Stimulated activated CD8-positive, alpha-beta memory T cell treated with anti-CD3 and anti-CD28 coated beads, Interleukin-15, amount 100 ng/mL, for 48 hours (primary cell): ENCODE measurements around the gene LRRTM4.
"Not testable (repeated sequence)": the region's sequence is repeated elsewhere in the genome, so short reads cannot be mapped to it uniquely, and the experiment has no call there.

Source experiments
- DNase-seq, 2 donors: peaks; one replicate each; pipeline ENCODE4 v3.0.0-alpha.2; 2020; ENCODE audit warnings: low read depth in 2 of 2

LRRTM4 gene

DNA sequence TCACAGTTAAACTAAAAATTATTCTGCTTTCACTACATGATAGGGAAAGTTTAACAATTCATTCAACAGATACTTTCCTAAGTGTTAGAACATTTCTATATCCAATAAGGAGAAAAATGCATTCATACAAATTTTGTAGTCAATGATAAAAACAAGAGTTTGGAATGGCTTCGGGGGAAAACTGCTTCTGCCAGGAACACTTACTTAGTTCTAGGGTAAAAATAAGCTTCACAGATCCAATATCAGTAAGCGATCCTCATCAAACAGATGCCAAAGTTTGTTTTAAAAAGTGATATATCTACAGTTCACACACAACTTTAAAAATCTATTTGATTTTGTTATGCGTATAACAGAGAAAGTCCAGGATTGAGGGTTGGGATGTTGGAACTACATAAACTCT is 199.7 kb downstream of the LRRTM4 start:
- DNase-seq = no peak

DNA sequence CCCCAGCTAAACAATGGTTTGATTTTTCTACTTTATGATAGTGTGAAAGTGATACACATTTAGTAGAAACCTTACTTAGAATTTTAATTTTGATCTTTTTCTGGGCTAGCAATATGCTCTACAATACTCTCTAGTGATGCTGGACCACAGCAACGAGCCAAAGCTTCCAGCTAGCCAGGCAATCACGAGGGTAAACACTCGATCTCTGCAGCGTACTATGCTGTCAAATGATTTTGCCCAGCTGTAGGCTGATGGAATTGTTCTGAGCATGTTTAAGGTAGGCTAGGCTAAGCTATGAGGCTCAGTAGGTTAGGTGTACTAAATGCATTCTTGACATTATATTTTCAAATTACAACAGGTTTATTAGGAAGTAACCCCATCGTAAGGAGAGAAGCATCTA is 207.5 kb downstream of the LRRTM4 start:
- no peak for DNase-seq

DNA sequence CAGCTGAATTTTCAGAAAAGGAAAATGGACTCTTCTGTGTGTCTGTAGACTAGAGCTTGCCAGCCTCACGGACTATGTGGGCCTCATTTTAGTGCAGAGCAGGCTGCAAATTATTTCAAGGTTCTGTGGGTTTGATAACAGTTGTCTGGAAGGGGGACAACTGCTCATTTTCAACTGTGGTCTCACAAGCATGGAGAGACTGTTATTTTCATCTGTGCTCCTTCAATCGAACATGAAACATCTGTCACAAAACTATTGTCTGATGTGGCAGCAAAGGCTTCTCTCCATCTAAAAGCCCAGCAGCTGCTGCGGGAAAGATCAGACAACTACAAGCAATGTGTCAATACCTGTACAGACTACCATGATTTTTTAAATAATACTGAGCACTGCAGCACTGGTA is 211.8 kb downstream of the LRRTM4 start:
- DNase-seq = no peak

DNA sequence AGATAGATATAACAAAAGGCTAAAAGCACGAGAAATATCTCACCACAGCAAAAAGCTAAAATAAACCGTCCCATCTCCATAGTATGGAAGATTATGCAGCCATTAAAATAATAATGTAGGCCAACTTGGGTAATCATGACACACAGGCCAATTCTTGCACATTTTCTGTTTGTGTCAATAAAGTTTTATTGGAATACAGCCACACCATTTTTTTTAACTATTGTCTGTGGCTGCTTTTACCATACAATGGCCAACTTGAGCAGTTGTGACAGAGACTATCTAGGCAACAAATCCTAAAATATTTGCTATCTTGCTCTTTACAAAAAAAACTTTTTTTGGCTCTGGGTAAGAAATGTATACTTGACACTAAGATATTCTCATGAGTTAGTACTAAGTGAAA is 212.5 kb downstream of the LRRTM4 start:
- DNase-seq = no peak

DNA sequence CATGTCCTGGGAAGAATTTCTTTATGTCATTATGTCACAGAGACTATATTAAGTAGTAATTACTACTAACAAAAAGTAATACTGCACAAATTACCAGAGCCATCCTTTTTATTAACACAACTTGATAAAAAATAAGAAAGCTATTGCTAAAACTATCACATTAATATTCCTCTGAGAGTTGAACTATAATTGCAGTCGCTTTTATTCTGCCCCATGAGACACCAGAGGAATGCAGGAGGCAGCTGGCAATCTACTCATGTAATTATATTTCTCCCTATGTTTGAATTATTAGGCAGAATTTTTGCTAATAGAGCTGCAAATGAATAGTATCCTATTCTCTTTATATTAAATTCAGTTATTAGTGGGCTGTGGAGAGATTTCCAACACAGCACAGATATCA is 220.7 kb downstream of the LRRTM4 start:
- DNase-seq = no peak

DNA sequence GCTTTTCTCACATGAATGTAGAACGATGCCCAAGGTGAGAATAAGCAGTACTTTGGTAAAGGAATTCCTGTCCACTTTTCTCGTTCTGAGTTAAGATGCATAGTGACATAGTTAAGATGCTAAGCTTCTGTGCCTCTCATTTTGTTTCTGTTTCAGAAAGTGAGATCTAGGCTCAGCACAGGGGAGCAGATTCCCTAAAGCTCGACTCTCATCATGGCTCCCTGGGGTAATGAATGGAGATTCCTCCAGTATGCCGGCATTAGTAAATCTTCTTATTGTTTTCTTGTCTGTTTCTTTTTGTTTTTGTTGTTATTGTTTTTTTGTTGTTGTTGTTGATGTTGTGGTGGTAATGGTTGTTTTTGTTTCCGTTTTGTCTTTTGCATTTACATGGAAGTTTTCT is 225.4 kb downstream of the LRRTM4 start:
- no peak for DNase-seq

DNA sequence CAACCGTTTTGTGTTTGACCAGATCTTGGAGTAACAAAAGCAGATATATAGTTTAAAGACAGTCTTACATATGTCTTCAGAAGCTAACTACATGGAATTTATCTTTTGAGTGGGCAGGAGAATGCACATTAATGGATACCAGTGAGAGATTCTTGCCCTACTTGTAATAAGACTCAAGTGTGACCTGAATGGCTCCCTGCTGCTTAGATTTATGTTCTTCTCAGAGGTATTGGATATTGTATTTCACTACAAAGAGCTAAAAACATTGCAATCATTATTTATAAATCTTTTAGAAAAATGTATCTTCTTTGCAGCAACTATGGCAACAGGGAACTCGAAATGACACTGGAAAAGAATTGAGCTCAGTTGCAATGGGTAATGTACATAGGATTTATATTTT is 227.7 kb downstream of the LRRTM4 start:
- DNase-seq = no peak

DNA sequence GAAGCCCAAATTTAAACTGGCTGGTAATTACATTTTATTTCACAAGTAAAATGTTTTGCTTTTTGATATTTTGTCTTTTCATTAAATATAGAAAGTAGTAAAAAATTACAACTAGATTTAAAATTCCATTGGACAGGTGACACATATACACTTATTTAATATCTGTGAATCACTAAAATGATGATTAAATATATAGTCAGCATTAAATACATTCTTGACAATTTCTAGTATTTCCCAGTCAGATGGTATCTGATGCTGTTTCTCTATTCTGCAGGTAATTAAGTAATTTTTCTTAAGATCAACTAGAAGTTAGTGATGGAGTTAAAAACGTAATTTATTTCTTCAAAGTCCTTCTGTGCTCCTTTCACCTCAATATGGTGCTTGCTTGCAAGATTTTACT is 237.8 kb downstream of the LRRTM4 start:
- no peak for DNase-seq

DNA sequence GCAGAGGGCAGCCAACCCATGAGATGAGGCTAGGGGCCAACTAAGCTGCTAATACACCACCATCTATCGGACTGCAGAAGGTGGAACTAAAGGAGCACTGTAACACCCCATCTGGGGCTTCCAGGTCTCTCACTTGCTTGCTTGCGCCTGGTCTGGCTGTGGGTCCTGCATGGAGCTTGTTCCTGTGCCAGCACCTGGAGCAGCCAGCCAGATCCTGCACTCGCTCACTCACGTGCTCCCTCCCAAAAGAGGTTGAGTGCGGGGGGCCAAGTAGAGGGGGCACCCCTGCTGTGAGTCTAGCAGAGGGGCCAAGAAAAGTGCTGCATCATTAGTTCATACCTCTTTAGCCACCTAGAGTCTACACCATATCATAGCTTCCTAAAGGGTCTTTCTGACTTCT is 250.9 kb downstream of the LRRTM4 start:
- no peak for DNase-seq

DNA sequence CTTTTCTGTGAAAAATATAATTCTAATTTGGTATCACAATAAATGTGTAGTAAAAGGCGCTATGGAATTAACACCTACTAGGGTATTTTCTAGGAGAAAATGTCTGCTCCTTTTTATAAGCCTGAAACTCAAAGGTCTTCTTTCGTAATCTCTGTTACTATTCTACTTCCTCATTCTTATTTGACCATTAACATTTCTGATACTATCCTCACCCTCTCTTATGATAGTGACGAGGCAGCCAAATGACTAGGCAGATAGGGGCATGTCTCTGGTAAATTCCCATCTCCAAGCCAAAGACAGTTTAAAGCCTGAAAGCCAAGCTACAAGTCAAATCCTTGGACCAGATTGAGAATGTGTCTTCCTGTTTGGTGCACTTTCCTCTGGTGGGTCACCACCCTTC is 251.7 kb downstream of the LRRTM4 start:
- no peak for DNase-seq

DNA sequence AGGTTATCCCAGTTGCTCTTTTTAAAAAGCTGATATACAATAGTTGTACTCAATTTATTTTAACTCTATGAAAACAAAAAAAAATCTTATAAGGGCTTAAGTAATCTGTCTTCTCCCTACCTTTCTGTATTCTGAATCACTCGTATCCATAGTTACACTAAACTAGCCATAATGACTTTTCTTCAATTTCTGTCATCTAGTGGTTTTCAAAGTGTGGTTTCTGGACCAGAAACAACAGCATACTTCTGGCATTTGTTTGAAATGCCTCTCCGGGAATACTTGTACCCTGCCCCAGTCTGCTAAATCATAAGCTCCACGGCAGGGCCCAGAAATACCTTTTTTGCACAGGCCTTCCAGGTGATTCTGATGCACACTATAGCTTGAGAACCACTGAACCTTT is 253.6 kb downstream of the LRRTM4 start:
- DNase-seq = no peak

DNA sequence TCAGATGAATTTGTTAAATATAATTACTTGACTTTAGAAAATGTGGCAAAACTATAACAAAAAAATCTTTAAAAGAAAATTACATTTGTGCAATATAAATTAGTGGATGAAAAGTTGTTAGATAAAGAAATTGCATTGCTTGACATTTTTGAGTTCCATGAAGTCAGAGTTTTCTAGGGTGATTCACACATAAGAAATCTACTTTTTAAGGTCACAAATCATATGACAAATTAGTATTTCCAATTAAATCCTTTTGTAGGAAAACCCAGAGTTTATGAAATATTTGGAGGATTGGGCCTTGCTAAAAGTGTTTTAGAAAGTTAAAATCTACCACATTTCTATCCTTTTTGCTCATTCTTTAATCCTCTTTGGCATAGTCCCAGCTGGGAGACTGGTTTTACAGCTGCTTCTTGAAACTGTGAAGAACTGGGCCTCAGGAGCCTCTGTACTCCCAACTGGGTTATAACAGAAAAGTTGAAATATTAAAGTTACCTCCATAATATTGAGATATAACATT is 289.2 kb downstream of the LRRTM4 start:
- no peak for DNase-seq

DNA sequence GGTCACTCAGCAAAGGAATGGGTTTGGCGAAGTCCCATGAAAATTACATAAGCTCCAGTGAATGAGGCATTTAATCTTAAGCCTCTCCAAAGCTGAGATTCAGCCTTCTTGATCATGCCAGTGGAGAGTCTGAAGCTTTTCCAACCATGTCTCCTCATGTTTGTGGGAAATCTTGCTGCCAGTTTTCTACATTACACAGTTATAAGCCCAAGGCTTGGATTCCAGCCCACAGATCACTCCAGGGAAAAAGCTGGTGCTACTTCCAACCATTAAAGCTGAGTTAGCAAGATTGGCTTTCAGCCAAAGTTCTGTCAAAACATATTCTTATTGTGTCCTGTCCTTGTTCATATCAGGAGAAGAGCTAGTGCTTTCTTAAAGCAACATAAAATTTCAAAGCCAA is 293.8 kb downstream of the LRRTM4 start:
- no peak for DNase-seq

DNA sequence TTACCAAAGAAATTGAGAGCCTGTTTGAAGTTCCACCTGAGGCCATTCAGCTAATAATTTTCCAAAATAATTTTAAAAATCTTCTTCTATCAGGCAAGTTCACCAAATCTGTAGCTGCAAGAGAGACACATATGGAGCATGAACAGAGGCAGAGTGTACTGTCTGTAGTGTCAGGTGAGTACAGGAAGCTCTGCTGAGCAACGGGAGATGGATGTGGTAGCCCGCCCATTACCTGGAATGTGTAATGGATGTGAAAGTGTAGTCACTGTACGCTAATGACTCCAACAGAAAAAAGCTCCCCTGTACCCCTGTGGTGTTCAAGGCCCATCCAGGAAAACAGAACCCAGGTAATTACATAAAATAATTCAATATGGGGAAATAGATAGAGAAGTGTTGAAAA is 311.5 kb downstream of the LRRTM4 start:
- no peak for DNase-seq

DNA sequence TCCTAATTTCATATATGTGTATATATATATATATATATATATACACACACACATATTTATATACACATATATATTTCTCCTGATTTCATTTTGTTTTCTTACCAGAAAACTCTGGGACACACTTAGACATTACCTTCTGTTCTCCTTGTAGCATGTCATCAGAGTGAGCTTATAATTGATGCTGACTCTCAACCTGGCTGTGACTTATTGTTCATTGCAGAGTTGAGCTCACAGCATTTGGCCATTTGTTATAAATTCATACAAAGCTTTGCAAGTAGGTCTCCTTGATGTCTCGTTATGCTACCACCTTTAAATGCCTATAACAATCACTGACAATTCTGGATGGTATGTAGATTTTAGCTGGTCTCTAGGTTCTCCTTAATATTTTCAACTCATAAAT is 314.8 kb downstream of the LRRTM4 start:
- DNase-seq = no peak

DNA sequence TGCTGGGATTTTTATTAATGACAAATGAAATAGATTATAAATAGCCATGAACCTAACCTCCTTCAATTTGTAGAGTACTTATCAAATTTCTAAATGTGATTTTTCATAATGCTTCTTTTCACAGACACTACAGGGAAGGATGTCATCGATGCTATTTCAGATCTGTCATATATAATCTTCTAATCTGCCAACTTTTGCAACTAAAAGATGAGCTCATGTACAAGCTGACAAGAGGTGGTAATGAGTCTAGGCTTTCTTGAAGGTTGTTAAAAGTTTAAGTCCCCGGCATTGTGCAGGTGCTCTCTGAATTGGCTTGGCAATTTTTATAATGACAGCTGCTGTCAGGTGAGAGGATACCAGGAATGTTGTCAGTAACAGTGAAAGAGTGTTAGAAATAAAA is 320.4 kb downstream of the LRRTM4 start:
- DNase-seq = no peak

DNA sequence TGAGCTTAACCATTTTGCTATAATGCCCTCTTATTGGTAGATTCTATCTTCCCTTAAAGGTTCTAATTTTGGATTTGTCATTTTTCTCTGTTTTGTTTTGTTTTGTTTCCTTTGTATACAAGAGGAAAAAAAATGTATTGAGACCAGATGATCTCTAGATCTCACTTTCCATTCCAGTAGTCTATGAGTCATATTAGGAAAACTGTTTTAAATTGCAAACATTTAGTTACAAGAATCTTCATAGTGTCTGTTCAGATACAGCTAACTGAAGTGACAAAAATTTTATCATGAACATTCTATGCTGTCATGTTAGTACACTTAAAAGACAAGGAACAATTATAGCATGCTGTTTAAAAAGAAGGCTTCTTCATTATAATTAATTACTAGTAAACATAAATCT is 322.8 kb downstream of the LRRTM4 start:
- no peak for DNase-seq

DNA sequence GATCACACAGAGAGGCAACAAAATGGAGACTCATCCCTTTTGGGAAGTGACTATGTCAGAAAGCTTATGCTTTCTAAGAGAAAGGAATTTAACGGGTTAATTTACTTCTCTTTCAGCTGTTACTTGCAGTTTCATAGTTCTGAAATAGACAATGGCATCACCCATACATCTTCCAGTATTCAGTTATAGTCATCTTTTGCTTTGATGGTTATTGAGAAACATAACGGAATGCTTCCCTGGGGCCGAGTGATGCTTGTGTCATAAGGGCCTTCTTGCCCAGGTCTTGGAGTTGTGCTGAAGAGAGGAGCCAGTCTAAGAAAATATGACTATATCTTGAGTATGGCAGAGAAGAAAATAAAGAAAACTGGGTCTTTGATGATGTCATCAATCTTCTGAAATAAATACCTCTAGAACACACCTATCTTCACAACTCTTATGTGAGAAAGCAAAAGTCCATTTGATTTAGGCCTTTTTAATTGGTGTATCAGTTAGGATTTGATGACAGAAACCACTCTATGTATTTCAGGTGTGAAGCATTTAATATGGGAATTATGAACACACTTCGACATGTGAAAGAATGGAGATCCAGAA is 328.2 kb downstream of the LRRTM4 start:
- DNase-seq = no peak

DNA sequence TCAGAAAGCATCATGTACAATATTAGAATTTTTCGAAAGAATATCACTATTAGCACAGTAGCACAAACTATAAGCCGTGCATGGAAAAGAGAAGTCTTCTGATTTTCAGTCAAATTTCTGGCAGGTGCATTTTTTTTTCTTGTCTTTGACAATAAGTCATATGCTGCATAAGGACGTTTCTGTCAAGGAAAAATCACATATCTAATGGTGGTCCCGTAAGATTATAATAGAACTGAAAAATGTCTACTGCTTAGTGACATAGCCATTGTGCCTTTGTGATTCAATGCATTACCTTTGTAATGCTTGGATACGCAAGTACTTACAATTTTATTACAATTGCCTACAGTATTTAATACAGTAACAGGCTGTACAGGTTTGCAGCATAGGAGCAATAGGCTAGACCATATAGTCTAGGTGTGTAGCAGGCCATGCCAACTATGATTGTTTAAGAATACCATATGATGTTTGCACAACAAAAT is 329.3 kb downstream of the LRRTM4 start:
- no peak for DNase-seq

DNA sequence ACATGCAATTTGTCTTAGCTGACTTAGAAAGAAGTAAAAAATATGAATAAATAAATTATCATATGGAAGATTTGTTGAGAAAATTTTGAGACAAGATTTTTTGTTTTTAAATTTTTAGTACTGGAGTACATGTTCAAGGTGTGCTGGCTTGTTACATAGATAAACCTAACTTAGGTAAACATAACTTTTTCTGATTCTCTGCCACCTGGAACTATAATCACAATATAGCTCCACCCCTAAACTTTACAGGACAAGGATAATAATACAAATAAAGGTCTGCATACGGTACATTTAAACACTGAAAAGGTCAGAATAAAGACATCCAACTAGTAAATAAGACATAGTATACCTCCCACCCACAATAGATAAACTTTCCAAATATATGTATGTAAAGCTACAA is 330.5 kb downstream of the LRRTM4 start:
- DNase-seq = no peak

DNA sequence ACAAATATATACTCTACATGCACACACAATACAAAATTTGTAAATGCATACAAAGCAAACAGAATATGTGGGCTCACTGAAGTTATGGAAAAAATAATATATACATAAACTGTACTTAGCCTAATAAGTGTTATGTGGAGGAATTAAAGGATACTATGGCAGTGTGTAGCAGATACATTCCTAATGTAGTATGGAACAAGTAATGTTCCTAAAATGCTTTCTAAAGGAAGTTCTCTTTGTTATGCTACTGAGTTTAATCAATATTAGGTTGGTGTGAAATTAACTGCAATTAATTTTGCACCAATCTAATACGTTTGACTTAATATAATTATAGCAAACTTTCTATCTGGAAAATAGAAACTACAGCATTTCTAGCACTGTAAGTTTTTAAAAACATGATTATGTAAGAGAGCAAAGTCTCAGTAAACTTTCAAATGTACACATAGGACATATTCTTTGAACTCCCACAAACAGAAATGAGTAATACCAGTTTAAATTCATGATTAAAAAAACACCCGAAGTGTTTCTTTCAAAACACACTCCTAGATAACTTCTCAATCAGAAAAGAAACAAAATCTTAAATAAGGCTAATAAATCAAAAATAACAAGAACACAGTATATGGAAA is 331.3 kb downstream of the LRRTM4 start:
- no peak for DNase-seq

DNA sequence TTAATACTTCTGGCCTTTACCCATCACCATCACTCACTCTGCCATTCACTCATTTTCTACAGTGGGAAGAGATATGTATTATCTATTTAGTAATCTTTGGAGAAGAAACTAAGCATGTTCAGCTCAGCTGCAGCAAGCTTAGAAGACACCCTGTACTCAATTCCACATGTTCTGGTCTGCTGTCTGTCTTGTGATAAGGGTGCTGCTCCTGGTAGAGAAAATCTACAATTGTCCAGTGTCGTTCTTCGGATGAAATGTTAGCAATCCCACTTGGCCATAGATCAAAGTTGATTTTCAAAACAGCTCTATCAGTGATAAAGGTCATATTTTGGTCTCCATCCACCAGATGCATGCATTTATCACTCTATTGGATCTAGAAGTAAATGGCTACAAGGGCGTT is 337.1 kb downstream of the LRRTM4 start:
- DNase-seq = no peak

DNA sequence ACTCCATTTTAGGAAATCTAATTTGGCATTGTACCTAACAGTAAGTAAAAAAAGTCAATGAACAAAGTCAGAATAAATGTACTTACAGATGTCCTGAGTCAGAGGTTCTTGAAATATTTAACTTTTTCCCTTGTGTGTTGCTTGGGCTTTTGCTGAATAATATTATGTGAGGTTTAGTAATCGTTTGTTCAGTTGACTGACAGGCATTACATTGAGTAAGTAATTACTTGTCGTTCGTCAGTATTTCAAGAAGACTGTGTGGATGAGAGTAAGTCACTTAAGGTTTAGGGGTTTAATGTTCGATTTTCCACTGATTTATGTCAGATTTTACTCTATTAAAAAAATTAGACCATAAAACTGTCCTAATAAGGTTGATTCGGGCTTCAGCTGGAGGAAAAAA is 342.9 kb downstream of the LRRTM4 start:
- no peak for DNase-seq

DNA sequence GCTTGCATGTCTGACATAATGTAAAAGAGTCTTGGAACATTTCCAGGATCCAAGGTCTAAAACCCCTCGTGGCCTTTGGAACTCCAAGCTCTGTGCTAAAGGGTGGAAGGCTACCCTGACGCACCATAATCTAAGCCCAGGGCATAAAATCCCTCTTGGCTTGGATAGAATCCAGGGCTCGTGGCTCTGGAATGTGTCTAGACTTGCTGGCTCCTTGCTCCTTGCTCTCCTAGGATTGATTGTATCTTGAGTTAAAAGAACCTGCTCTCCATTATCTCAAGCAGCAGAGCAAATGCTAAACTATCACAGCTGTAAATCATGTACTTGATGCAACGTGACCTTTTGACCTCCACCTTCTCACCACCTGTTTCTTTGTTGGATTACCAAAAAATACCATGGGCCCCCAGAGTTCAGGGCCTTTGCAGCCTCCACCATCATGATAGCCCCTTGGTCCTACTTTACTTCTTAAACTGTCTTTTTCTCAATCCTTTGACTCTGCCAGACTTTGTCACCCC is 346.9 kb downstream of the LRRTM4 start:
- not testable (repeated sequence) for DNase-seq
